HG03135 (cell line): ENCODE results near the gene ABHD15.

Source experiments
- ATAC-seq: cut with Tn5 transposase; IDR thresholded peaks from one replicate; pipeline ENCODE4 v1.9.1; 2021; ENCODE audit warnings: mild to moderate bottlenecking, moderate library complexity; ENCODE audit not compliant: unreplicated experiment

ABHD15 gene

GRCh38 chr17:29546085-29546484, 20.8 kb downstream of the ABHD15 start:
- ATAC-seq, result no peak

- no peak for ATAC-seq
These were observed 22.8 kb downstream of the ABHD15 start for GRCh38 chr17:29544066-29544465.

- ATAC-seq, result no peak
These were observed 32.9 kb downstream of the ABHD15 start for GRCh38 chr17:29533976-29534375.

- no peak for ATAC-seq
These were observed 40.5 kb downstream of the ABHD15 start for GRCh38 chr17:29526322-29526721.

- ATAC-seq, result no peak
These were observed 42.1 kb downstream of the ABHD15 start for GRCh38 chr17:29524692-29525091.

- no peak for ATAC-seq
These were observed 48.5 kb downstream of the ABHD15 start for GRCh38 chr17:29518359-29518758.

- no peak for ATAC-seq
These were observed 52.0 kb downstream of the ABHD15 start for GRCh38 chr17:29514792-29515191.

GRCh38 chr17:29510953-29511352, 55.9 kb downstream of the ABHD15 start:
- no peak for ATAC-seq
